Measurements from ENCODE around the gene ST6GALNAC3. TPM values are rescaled to one million over a fixed set of nuclear protein-coding genes. Genes with fewer than 3 reads are reported as not detected.

ST6GALNAC3 gene
- total RNA-seq, 1 experiment from 2014 or later = not detected

GRCh38 chr1:76576876-76577524 is 502.5 kb downstream of the ST6GALNAC3 start:
- DNase-seq (ENCODE audit: low read depth) = no peak

GRCh38 chr1:76577525-76578185 is 503.1 kb downstream of the ST6GALNAC3 start:
- no peak for DNase-seq (ENCODE audit: low read depth)

GRCh38 chr1:76580206-76580605 is 505.7 kb downstream of the ST6GALNAC3 start:
- DNase-seq (ENCODE audit: low read depth) = no peak

- no peak for DNase-seq (ENCODE audit: low read depth)
These were observed 507.2 kb downstream of the ST6GALNAC3 start for GRCh38 chr1:76581712-76582111.

GRCh38 chr1:76583235-76583868 is 508.8 kb downstream of the ST6GALNAC3 start:
- no peak for DNase-seq (ENCODE audit: low read depth)

GRCh38 chr1:76583875-76584477 is 509.4 kb downstream of the ST6GALNAC3 start:
- DNase-seq (ENCODE audit: low read depth) = no peak

GRCh38 chr1:76585980-76586674 is 511.6 kb downstream of the ST6GALNAC3 start:
- no peak for DNase-seq (ENCODE audit: low read depth)

- DNase-seq (ENCODE audit: low read depth) = no peak
These were observed 512.7 kb downstream of the ST6GALNAC3 start for GRCh38 chr1:76587212-76587611.

- DNase-seq (ENCODE audit: low read depth) = no peak
These were observed 516.9 kb downstream of the ST6GALNAC3 start for GRCh38 chr1:76591461-76591860.

- no peak for DNase-seq (ENCODE audit: low read depth)
These were observed 517.4 kb downstream of the ST6GALNAC3 start for GRCh38 chr1:76591963-76592362.

GRCh38 chr1:76593141-76593540 is 518.6 kb downstream of the ST6GALNAC3 start:
- no peak for DNase-seq (ENCODE audit: low read depth)

- no peak for DNase-seq (ENCODE audit: low read depth)
These were observed 519.1 kb downstream of the ST6GALNAC3 start for GRCh38 chr1:76593618-76594017.

GRCh38 chr1:76595024-76595423 is 520.5 kb downstream of the ST6GALNAC3 start:
- DNase-seq (ENCODE audit: low read depth) = no peak

GRCh38 chr1:76601465-76601864 is 526.9 kb downstream of the ST6GALNAC3 start:
- no peak for DNase-seq (ENCODE audit: low read depth)

GRCh38 chr1:76607717-76608116 is 533.2 kb downstream of the ST6GALNAC3 start:
- DNase-seq (ENCODE audit: low read depth) = no peak

- no peak for DNase-seq (ENCODE audit: low read depth)
These were observed 537.4 kb downstream of the ST6GALNAC3 start for GRCh38 chr1:76611770-76612445.

GRCh38 chr1:76613886-76614285 is 539.3 kb downstream of the ST6GALNAC3 start:
- no peak for DNase-seq (ENCODE audit: low read depth)

- DNase-seq (ENCODE audit: low read depth) = no peak
These were observed 540.9 kb downstream of the ST6GALNAC3 start for GRCh38 chr1:76615253-76616035.

GRCh38 chr1:76620371-76620770 is 545.8 kb downstream of the ST6GALNAC3 start:
- DNase-seq (ENCODE audit: low read depth) = no peak

GRCh38 chr1:76622774-76623528 is 548.4 kb downstream of the ST6GALNAC3 start:
- no peak for DNase-seq (ENCODE audit: low read depth)

All from LHCN-M2 (cell line).